Esophagus mucosa (tissue), 1 donor: ENCODE results near the gene ATP5PO. TPM values are rescaled to one million over a fixed set of nuclear protein-coding genes. Genes with fewer than 3 reads are reported as not detected.

ENCODE experiments used
- ATAC-seq: fragments of 200-7000 bp; cut with Tn5 transposase; one replicate; pipeline ENCODE4 v1.9.1; 2020
- total RNA-seq: library from RNA; stranded (reverse); gene quantifications from one replicate; pipeline ENCODE4 v1.2.4, GENCODE V29; 2023
- donor health status: DM: yes; HTN: yes; CAD: no.

Gene ATP5PO
- 236 TPM for total RNA-seq

- peak; percentile 99 for ATAC-seq
These were observed at the start of gene ATP5PO for GRCh38 chr21:33915368-33916199. Gene ATP5PO, minus strand, starts transcription at chr21:33915804. Its CDS starts 41 bp downstream, at chr21:33915763.

DNA sequence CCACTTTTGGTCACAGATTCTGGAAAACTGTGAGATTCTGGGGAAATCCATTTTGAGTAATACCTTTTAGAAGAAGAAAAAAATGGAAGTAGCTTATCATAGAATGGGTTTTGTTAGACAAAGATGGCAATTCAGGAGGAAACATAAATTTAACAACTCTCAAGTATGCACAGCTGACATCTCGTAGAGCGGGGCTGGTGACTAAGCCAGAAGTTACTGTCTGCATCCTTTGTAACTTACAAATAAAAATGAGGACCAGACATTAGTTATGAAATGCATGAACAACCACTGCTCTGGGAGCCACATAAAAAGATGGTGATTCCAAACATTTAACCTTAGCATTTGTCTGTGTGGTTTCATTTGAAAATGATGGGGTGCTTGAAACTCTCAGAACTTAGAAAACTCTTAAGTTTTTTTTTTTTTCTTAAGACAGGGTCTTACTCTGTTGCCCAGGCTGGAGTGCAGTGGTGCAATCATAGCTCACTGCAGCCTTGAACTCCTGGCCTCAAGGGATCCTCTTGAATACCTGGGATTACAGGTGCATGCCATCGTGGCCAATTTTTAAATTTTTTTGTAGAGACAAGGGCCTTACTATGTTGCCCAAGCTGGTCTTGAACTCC is 49.2 kb upstream of the ATP5PO start:
- no peak for ATAC-seq

DNA sequence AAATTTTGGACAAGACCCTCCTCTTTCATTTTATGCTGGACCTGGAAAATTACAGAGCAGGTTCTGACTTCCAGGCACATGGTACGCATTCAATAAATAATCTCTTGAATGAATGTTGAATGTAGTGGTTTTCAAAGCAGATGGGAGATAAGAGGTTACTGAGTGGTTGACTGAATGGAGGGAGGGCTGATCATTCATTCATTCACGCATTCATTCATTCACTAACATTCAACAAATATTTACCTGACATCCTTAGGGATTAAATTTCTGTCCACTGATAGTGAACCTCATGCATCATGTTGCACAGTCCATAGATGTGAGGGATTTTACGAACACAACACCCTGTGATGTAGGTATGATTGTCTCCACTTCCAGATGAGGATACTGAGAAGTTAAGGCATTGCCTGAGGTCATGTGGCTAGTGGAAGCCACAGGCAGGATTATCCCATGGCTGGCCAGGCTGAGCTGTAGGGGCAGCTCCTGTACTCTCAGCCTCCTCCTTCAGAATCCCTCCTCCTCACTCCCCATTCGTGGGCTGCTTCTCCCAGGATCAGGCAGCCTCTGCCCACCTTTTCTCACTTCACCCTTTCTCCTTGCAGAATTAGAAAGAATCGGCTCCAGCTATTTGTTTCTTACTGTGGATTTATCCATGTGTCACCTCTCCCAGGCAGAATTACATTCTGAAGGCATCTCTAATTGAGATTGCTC is 48.4 kb upstream of the ATP5PO start:
- ATAC-seq: no peak

GRCh38 chr21:33962290-33962689 is 46.7 kb upstream of the ATP5PO start:
- no peak for ATAC-seq

- no peak for ATAC-seq
These were observed 45.5 kb upstream of the ATP5PO start for GRCh38 chr21:33961061-33961460.

DNA sequence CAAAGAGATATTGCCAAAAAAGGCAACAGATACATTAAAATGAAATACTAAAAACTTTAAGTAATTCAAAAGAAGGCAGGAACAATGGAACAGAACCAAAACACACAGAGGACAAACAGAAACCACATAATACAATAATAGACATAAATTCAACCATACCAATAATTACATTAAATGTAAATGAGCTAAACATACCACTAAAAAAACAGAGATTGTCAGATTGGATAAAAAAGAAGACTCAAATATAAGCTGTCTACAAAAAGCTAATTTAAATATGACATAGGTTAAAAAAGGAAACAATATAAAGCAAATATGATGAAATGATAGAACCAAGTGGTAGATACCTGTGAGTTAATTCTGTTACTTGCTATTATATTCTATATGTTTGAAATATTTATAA is 44.1 kb upstream of the ATP5PO start:
- ATAC-seq: no peak

- ATAC-seq: no peak
These were observed 38.8 kb upstream of the ATP5PO start for GRCh38 chr21:33954395-33954794.

DNA sequence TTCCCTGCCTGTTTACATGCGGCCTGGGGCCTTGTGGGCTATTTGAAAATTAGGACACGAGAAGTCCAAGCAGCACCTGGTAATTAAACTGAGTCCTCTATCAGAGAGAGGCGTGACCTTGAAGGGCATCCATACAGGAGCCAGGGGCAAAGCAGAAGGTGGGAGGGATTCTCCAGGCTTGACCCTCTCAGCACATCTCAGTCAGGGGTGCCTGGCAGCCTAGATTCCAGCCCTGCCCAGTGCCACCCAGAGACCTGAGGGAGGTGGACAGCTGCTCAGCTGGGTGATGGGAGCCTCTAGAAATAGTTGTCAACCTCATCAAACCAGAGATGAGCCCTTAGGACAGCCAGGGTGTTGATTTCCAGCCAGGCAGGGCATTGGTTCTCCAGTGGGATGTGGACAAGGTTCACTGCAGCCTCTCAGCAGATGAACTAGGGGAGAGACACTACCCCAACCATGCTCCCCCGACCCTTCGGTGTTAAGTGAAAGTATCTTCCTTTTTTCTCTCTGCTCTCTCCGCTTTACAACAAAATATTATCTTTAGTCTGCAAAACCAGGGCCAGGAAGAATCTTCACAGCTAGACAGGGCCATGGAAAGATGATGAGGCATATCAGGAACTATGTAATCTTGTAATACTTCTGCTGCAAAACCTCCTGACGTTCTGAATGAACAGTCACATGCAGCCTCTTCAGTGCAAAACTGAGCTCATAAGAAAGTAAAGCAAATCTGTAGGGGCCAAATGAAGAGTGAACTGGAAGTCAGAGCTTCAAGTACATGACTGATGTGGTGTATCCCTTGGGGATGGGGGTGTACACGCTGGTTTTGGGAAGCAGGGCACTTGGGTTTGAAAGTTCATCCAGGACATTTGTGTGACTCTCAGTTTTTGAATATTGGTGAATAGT is 35.9 kb upstream of the ATP5PO start:
- no peak for ATAC-seq

GRCh38 chr21:33950431-33951079 is 35.0 kb upstream of the ATP5PO start:
- no peak for ATAC-seq

DNA sequence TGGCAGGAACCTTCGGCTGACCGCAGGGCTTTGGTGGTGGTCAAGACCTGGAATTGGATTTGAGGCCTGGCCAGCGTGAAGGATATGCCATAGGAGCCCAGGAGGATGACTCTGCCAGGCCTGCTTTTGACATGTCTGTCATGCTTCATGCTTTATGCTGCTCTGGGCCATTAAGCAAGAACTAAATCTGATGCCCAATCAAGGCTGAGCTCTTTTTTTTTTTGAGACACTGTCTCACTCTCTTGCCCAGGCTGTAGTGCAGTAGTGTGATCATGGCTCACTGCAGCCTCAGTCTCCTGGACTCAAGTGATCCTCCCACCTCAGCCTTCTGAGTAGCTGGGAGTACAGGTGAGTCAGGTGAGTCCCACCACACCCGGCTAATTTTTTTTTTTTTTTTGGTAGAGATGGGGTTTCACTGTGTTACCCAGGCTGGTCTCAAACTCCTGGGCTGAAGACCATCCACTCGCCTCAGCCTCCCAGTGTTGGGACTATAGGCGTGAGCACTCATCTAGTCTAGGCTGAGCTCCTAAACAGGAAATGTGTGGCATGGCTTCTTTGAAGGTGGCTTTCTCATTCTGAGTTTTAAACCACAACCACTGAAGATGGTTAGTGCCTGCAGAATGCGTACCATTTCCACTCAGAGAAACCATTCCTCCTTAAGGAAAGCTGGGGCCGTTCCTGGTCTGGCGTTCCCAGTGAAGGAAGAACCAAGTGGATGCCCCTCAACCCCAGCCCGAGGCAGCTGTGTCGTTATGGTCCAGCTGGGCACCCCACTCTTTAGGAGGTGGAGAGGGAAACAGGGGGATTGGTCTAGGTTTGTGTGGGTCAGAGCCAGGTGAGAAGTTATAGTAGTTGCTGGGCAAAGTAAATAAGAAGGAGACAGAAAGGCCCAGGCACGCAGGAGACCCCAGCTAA is 34.2 kb upstream of the ATP5PO start:
- ATAC-seq: no peak

GRCh38 chr21:33948951-33949444 is 33.4 kb upstream of the ATP5PO start:
- ATAC-seq: no peak

DNA sequence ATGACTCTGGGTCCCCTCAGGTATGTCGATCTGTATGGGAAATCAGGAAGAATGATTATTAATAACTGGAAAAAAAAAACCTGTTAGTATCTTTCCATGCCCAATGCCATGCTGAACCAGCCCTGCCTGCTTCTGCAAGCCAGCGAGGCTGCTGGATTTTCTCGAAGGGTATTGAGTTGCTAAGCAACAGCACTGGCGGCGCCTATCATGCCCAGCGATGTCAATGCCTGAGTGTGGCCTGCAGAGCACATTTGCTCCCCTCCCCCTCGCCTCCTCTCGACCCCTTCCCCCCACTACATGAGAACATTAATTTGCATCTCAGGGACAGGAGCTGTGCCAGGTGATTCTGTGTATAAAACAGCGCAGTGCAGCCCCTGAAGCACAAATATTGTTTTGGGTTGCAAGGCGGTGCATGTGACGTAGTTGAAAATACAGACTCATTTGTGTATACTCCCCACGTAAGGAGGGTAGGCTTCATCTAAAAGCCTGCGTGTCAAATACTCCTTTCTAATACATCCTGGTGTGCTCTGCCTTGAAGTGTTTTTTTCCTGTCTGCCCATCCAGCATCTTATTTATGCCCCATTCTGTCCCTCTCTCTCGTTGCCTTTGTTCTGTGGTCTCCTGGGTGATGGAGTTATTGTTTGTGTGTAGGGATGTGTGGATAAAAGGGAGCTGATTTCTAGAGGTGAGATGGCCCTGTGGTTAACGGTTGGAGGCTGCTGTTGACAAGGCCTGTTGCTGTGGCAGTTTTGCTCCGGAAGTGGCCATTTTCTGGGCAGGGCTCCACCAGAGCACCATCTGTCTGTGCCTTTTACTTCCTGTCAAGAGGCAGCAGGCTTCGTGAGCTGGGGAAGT is 32.7 kb upstream of the ATP5PO start:
- ATAC-seq: peak; percentile 60

DNA sequence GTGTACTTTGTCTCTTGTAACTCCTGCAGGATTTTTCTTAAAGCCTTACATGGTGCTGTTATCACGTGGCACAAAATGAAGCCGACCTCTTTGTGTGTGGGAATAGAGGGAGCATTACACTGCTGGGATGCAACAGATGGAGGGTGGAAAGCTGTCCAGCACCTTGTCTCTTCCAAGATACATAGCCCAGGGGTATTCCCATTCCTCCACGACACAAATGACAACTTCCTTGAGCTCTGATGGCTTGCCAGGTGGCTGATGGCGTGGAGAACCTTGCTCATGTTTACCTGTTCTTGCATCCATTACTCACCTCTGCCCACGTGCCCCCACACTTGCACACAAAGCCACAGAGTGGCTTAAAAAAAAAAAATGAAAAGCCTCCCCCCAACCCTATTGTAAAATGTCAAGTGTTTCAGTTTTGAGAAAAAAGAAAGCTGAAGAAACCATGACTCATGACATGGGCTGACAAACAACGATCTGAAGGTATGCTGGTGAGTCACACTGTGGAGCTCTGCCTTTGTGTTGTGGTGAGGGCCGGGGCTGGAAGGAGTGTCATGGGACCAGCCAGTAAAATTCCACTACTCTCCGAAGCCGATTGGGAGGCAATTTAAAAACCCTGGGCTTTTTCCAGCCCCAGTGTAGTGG is 32.0 kb upstream of the ATP5PO start:
- peak; percentile 92 for ATAC-seq

DNA sequence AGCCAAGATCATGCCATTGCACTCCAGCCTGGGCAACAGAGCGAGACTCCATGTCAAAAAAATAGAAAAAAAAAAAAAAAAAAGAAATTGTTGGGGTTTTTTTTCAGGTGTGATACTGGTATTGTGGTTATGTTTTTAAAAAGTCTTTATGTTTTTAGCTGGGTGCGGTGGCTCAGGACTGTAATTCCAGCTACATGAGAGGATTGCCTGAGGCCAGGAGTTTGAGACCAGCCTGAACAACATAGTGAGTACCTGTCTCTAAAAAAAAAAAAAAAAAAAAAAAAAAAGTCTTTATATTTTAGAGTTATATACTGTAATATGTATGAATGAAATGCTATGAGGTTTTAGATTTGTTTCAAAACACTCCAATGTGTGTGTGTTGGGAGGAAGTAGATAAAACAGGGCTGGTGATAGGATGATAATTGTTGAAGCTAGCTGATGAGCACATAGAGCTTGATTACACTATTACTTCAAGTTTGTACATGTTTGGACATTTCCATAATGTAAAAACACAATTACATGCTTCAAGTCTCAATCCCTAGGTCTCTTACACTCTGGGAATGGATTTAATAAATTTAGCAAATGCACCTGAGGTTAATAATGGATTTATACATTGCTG is 30.2 kb upstream of the ATP5PO start:
- ATAC-seq: peak; percentile 5

GRCh38 chr21:33944185-33944763 is 28.7 kb upstream of the ATP5PO start:
- ATAC-seq: no peak

- peak; percentile 61 for ATAC-seq
These were observed 27.7 kb upstream of the ATP5PO start for GRCh38 chr21:33943293-33943692.

- no peak for ATAC-seq
These were observed 26.8 kb upstream of the ATP5PO start for GRCh38 chr21:33942426-33942825.

GRCh38 chr21:33940881-33941245 is 25.3 kb upstream of the ATP5PO start:
- no peak for ATAC-seq
